ENCODE measurements around the gene JTB. TPM values are rescaled to one million over a fixed set of nuclear protein-coding genes. Genes with fewer than 3 reads are reported as not detected.
A peak's percentile ranks its signal among the peaks of the same experiment; 100 is the strongest.
"Not testable (repeated sequence)": the region's sequence is repeated elsewhere in the genome, so short reads cannot be mapped to it uniquely, and the experiment has no call there.

JTB gene
- total RNA-seq, 2 experiments from 2014 or later, result 120 to 127 TPM

GRCh38 chr1:153991151-153991630, 13.7 kb upstream of the JTB start:
- DNase-seq, result no peak
- no peaks in the 10 kb centered on the region for H3K27me3 Mint-ChIP-seq
- ChIA-PET CTCF (interaction anchor here (1.0 to 3.7 kb wide), 6 partner anchors 14 to 345 kb away, joined by 3 to 20 read pairs (median 5); partner anchors contain the start of genes CREB3L4, GATAD2B and JTB), POLR2A (interaction anchor here (0.9 to 3.9 kb wide), 31 partner anchors 9 to 459 kb away, joined by 3 to 81 read pairs (median 7); partner anchors contain the start of genes CHTOP, CREB3L4, DENND4B and GATAD2B)
- H3K4me3 Mint-ChIP-seq, result peak overlapping the region; percentile 90
- H3K9me3 Mint-ChIP-seq, result no peaks in the 10 kb centered on the region
- peaks cover 46% of the 10 kb centered on the region for H3K4me1 Mint-ChIP-seq
- H3K36me3 Mint-ChIP-seq (ENCODE audit: low read depth), result peaks cover 40% of the 10 kb centered on the region
- H3K27ac Mint-ChIP-seq, result peak overlapping the region; percentile 90

- H3K4me1 Mint-ChIP-seq, result peaks cover 49% of the 10 kb centered on the region
- ChIA-PET CTCF (interaction anchor here (0.6 to 3.7 kb wide), 10 partner anchors 14 to 345 kb away, joined by 3 to 20 read pairs (median 4); partner anchors contain the start of genes CREB3L4, GATAD2B and JTB), POLR2A (interaction anchor here (0.6 to 3.9 kb wide), 49 partner anchors 10 to 459 kb away, joined by 3 to 81 read pairs (median 4); partner anchors contain the start of genes ATP8B2, CHTOP, CREB3L4 and DENND4B)
- DNase-seq, result peak; percentile 91
- H3K27me3 Mint-ChIP-seq, result no peaks in the 10 kb centered on the region
- H3K4me3 Mint-ChIP-seq, result peak within 1 kb of the TSS; percentile 90
- peak within 1 kb of the TSS; percentile 90 for H3K27ac Mint-ChIP-seq
- H3K9me3 Mint-ChIP-seq, result no peaks in the 10 kb centered on the region
- peaks cover 38% of the 10 kb centered on the region for H3K36me3 Mint-ChIP-seq (ENCODE audit: low read depth)
Measured at GRCh38 chr1:153990468-153991150, 13.1 kb upstream of the JTB start, which contains the start of gene RPS27. RPS27 (plus strand) TSS chr1:153990762; CDS start chr1:153990797, 35 bp downstream.

GRCh38 chr1:153987621-153988020, 10.1 kb upstream of the JTB start:
- peaks cover 47% of the 10 kb centered on the region for H3K4me1 Mint-ChIP-seq
- no peak overlapping the region for H3K4me3 Mint-ChIP-seq
- DNase-seq, result no peak
- H3K9me3 Mint-ChIP-seq, result no peaks in the 10 kb centered on the region
- ChIA-PET POLR2A (interaction anchor here (0.7 to 4.4 kb wide), 16 partner anchors 10 to 354 kb away, joined by 3 to 32 read pairs (median 4); partner anchors contain the start of genes CHTOP, CREB3L4, DENND4B and GATAD2B), CTCF (interaction anchor here (0.6 to 4.2 kb wide), 22 partner anchors 11 to 315 kb away, joined by 3 to 43 read pairs (median 5); partner anchors contain the start of genes CREB3L4, CRTC2, DENND4B and JTB)
- no peaks in the 10 kb centered on the region for H3K27me3 Mint-ChIP-seq
- H3K27ac Mint-ChIP-seq, result peak overlapping the region; percentile 83
- peaks cover 21% of the 10 kb centered on the region for H3K36me3 Mint-ChIP-seq (ENCODE audit: low read depth)

- DNase-seq, result no peak
- no peaks in the 10 kb centered on the region for H3K27me3 Mint-ChIP-seq
- H3K36me3 Mint-ChIP-seq (ENCODE audit: low read depth), result peaks cover 7% of the 10 kb centered on the region
- peak within 1 kb of the TSS; percentile 83 for H3K27ac Mint-ChIP-seq
- H3K9me3 Mint-ChIP-seq, result no peaks in the 10 kb centered on the region
- peaks cover 34% of the 10 kb centered on the region for H3K4me1 Mint-ChIP-seq
- ChIA-PET POLR2A (interaction anchor here (1.0 to 4.4 kb wide), 13 partner anchors 8 to 315 kb away, joined by 3 to 32 read pairs (median 5); partner anchors contain the start of genes CREB3L4, DENND4B, ILF2 and JTB), CTCF (interaction anchor here (0.8 to 4.2 kb wide), 25 partner anchors 9 to 454 kb away, joined by 3 to 43 read pairs (median 5); partner anchors contain the start of genes CREB3L4, DENND4B, JTB and SLC27A3)
- peak within 1 kb of the TSS; percentile 33 for H3K4me3 Mint-ChIP-seq
Measured at GRCh38 chr1:153985941-153986761, 8.7 kb upstream of the JTB start, which contains the start of gene RAB13. RAB13 (minus strand) TSS chr1:153986339; CDS start chr1:153986236, 103 bp downstream.

GRCh38 chr1:153985341-153985912, 8.0 kb upstream of the JTB start:
- Mint-ChIP-seq H3K9me3 (no peaks in the 10 kb centered on the region), H3K27me3 (no peaks in the 10 kb centered on the region), H3K36me3 (ENCODE audit: low read depth) (no peaks in the 10 kb centered on the region), H3K4me1 (peaks cover 32% of the 10 kb centered on the region), H3K4me3 (no peak overlapping the region), H3K27ac (no peak overlapping the region)
- ChIA-PET CTCF (interaction anchor here (1.0 to 4.2 kb wide), 9 partner anchors 14 to 313 kb away, joined by 3 to 43 read pairs (median 8); partner anchors contain the start of genes CREB3L4, DENND4B and SLC39A1), POLR2A (interaction anchor here (0.7 to 4.4 kb wide), 7 partner anchors 8 to 188 kb away, joined by 3 to 32 read pairs (median 6); partner anchors contain the start of genes CREB3L4, DENND4B and JTB)
- no peak for DNase-seq

GRCh38 chr1:153984123-153984894, 6.8 kb upstream of the JTB start:
- no peaks in the 10 kb centered on the region for H3K36me3 Mint-ChIP-seq (ENCODE audit: low read depth)
- no peak for DNase-seq
- H3K4me1 Mint-ChIP-seq, result peaks cover 26% of the 10 kb centered on the region
- no peak overlapping the region for H3K27ac Mint-ChIP-seq
- POLR2A ChIA-PET, result interaction anchor here (1.0 to 4.4 kb wide), 4 partner anchors 12 to 179 kb away, joined by 3 to 28 read pairs (median 5); partner anchors contain the start of genes CREB3L4 and DENND4B
- H3K9me3 Mint-ChIP-seq, result no peaks in the 10 kb centered on the region
- no peaks in the 10 kb centered on the region for H3K27me3 Mint-ChIP-seq
- H3K4me3 Mint-ChIP-seq, result no peak overlapping the region
- CTCF ChIA-PET, result interaction anchor here (0.7 to 4.2 kb wide), 8 partner anchors 15 to 316 kb away, joined by 3 to 32 read pairs (median 3); partner anchors contain the start of genes CREB3L4 and DENND4B

- H3K27me3 Mint-ChIP-seq; H3K27ac Mint-ChIP-seq; DNase-seq; CTCF ChIA-PET; H3K36me3 Mint-ChIP-seq (ENCODE audit: low read depth); H3K9me3 Mint-ChIP-seq; H3K4me3 Mint-ChIP-seq: not testable (repeated sequence)
- peaks cover 33% of the 10 kb centered on the region for H3K4me1 Mint-ChIP-seq
- POLR2A ChIA-PET, result interaction anchor here (7.4 kb wide), 1 partner anchor 9 kb away, joined by 81 read pairs; the partner anchor contains the start of gene RPS27
Measured at GRCh38 chr1:153981735-153982134, 4.3 kb upstream of the JTB start.

GRCh38 chr1:153979091-153979490, 1.6 kb upstream of the JTB start:
- not testable (repeated sequence) for H3K9me3 Mint-ChIP-seq, H3K27me3 Mint-ChIP-seq, DNase-seq
- CTCF ChIA-PET, result interaction anchor here (2.4 to 5.0 kb wide), 4 partner anchors 8 to 33 kb away, joined by 11 to 48 read pairs (median 30); partner anchors contain the start of genes CREB3L4, DENND4B, RAB13 and SLC39A1
- peak overlapping the region; percentile 97 for H3K4me3 Mint-ChIP-seq
- POLR2A ChIA-PET, result interaction anchor here (2.8 to 7.4 kb wide), 7 partner anchors 7 to 58 kb away, joined by 31 to 118 read pairs (median 53); partner anchors contain the start of genes CREB3L4, CRTC2, DENND4B and GATAD2B
- peak overlapping the region; percentile 1 for H3K27ac Mint-ChIP-seq
- peaks cover 27% of the 10 kb centered on the region for H3K36me3 Mint-ChIP-seq (ENCODE audit: low read depth)
- peaks cover 37% of the 10 kb centered on the region for H3K4me1 Mint-ChIP-seq

GRCh38 chr1:153978274-153978909, 918 bp upstream of the JTB start:
- H3K4me1 Mint-ChIP-seq, result peaks cover 41% of the 10 kb centered on the region
- CTCF ChIA-PET, result interaction anchor here (0.9 to 5.0 kb wide), 8 partner anchors 8 to 181 kb away, joined by 3 to 48 read pairs (median 14); partner anchors contain the start of genes CREB3L4, DENND4B, RAB13 and RPS27
- POLR2A ChIA-PET, result interaction anchor here (1.0 to 7.4 kb wide), 21 partner anchors 8 to 433 kb away, joined by 3 to 118 read pairs (median 6); partner anchors contain the start of genes CHTOP, CREB3L4, CRTC2 and DENND4B
- peaks cover 34% of the 10 kb centered on the region for H3K36me3 Mint-ChIP-seq (ENCODE audit: low read depth)
- peak overlapping the region; percentile 79 for H3K27ac Mint-ChIP-seq
- DNase-seq, result no peak
- peak overlapping the region; percentile 97 for H3K4me3 Mint-ChIP-seq
- H3K9me3 Mint-ChIP-seq, result no peaks in the 10 kb centered on the region
- no peaks in the 10 kb centered on the region for H3K27me3 Mint-ChIP-seq

GRCh38 chr1:153976819-153977249, 640 bp downstream of the JTB start:
- Mint-ChIP-seq H3K4me1 (peaks cover 56% of the 10 kb centered on the region), H3K9me3 (no peaks in the 10 kb centered on the region), H3K27me3 (no peaks in the 10 kb centered on the region), H3K36me3 (ENCODE audit: low read depth) (peaks cover 48% of the 10 kb centered on the region), H3K27ac (peak overlapping the region; percentile 89), H3K4me3 (peak overlapping the region; percentile 97)
- ChIA-PET CTCF (interaction anchor here (0.9 to 5.0 kb wide), 7 partner anchors 8 to 180 kb away, joined by 3 to 48 read pairs (median 16); partner anchors contain the start of genes CREB3L4, DENND4B, RAB13 and RPS27), POLR2A (interaction anchor here (0.8 to 7.4 kb wide), 22 partner anchors 8 to 432 kb away, joined by 3 to 118 read pairs (median 6); partner anchors contain the start of genes CREB3L4, CRTC2, DENND4B and GATAD2B)
- no peak for DNase-seq
